ENCODE measurements around the gene MRPS5. TPM values are rescaled to one million over a fixed set of nuclear protein-coding genes. Genes with fewer than 3 reads are reported as not detected.

MRPS5 gene
- 10 to 100 TPM; 31.9 to 57.1 (median 36.8) TPM for total RNA-seq

DNA sequence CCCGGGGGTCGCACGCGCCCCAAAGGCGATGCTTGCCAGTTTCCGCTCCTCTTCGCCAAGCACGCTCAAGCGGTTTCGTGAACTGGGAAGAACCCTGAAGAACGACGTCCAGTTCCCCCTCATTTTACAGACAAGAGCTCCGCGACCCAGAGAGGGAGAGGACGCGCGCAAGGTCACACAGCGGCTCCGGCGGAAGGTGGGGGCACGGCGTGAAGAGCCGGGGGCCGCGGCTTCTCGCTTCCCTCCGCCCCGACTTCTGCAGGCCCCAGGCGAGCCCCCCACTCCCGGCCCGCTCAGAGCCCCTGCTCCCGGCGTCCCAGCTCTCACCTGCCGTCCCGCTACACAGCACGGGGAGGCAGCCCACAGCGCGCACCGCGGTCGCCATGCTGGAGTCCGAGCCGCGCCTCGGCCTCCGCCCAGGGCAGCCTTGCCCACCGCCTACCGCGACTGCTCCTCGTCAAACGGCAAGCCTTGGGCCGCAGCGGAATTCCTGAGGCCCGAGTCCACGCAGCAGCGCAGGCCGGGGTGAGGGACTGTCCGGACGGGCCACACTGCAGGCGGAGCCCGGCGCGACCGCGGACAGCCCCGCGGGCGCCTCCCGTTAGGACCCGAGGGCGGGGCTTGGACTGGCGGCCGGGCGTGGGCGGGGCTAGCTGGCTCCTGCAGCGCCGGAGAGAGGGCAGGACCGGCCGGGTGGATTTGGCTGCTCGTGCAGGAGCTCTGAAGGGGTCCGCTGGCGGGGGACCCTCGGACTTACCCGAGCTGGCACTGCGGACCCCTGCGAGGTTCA is at the start of gene MRPS5:
Gene MRPS5 (minus strand): TSS at position 402 of the 790 bp plus-strand sequence. CDS start 17 bp downstream, at position 385.
- peak within 1 kb of the TSS; percentile 94 for H3K27ac ChIP-seq
- under 1% methylated on average over 32 of the region's 86 CpGs for WGBS
- peak in 1 of 3 donors; percentile 66 for TF ChIP-seq POLR2AphosphoS5 (IDR thresholded peaks at IDR 0.05)
- no peak for TF ChIP-seq EP300 (IDR thresholded peaks at IDR 0.05)
- peak within 1 kb of the TSS; percentile 80 for H3K4me3 ChIP-seq
- H3K4me1 ChIP-seq = peaks cover 20% of the 10 kb centered on the region
- no peaks in the 10 kb centered on the region for H3K27me3 ChIP-seq
- peak; percentile 86 for DNase-seq (ENCODE audit: low spot score in 2 of 2)
- H3K36me3 ChIP-seq = peaks cover 3% of the 10 kb centered on the region
- H3K9me3 ChIP-seq = no peaks in the 10 kb centered on the region

- DNase-seq (ENCODE audit: low spot score in 2 of 2) = no peak
- H3K4me1 ChIP-seq = peaks cover 21% of the 10 kb centered on the region
- H3K27ac ChIP-seq = peak overlapping the region; percentile 96
- peak overlapping the region; percentile 83 for H3K4me3 ChIP-seq
- H3K27me3 ChIP-seq = no peaks in the 10 kb centered on the region
- no peaks in the 10 kb centered on the region for H3K9me3 ChIP-seq
- H3K36me3 ChIP-seq = no peaks in the 10 kb centered on the region
- TF ChIP-seq POLR2A (IDR thresholded peaks at IDR 0.05) (no peak), EP300 (IDR thresholded peaks at IDR 0.05) (no peak), POLR2AphosphoS5 (IDR thresholded peaks at IDR 0.05) (no peak)
- TF ChIP-seq, protein P1, sequence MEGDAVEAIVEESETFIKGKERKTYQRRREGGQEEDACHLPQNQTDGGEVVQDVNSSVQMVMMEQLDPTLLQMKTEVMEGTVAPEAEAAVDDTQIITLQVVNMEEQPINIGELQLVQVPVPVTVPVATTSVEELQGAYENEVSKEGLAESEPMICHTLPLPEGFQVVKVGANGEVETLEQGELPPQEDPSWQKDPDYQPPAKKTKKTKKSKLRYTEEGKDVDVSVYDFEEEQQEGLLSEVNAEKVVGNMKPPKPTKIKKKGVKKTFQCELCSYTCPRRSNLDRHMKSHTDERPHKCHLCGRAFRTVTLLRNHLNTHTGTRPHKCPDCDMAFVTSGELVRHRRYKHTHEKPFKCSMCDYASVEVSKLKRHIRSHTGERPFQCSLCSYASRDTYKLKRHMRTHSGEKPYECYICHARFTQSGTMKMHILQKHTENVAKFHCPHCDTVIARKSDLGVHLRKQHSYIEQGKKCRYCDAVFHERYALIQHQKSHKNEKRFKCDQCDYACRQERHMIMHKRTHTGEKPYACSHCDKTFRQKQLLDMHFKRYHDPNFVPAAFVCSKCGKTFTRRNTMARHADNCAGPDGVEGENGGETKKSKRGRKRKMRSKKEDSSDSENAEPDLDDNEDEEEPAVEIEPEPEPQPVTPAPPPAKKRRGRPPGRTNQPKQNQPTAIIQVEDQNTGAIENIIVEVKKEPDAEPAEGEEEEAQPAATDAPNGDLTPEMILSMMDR (IDR thresholded peaks at IDR 0.05) = no peak
- WGBS = 10% methylated on average over 15 of the region's 16 CpGs
Measured at GRCh38 chr2:95166065-95166763, 44.6 kb upstream of the MRPS5 start.

GRCh38 chr2:95165371-95166064 is 43.9 kb upstream of the MRPS5 start, which contains the start of gene ZNF2:
Gene ZNF2, plus strand, starts transcription at chr2:95165809. Its CDS starts 10,418 bp downstream, at chr2:95176227.
- WGBS = 0% methylated on average over 26 of the region's 56 CpGs
- Histone ChIP-seq H3K4me1 (peaks cover 21% of the 10 kb centered on the region), H3K4me3 (peak within 1 kb of the TSS; percentile 83), H3K27ac (peak within 1 kb of the TSS; percentile 96), H3K36me3 (no peaks in the 10 kb centered on the region), H3K27me3 (no peaks in the 10 kb centered on the region), H3K9me3 (no peaks in the 10 kb centered on the region)
- peak; percentile 98 to 99 for DNase-seq (ENCODE audit: low spot score in 2 of 2)
- TF ChIP-seq POLR2A (IDR thresholded peaks at IDR 0.05) (peak in 1 of 2 donors; percentile 53), POLR2AphosphoS5 (IDR thresholded peaks at IDR 0.05) (peak in 2 of 3 donors; percentile 57 to 75), EP300 (IDR thresholded peaks at IDR 0.05) (no peak)
- TF ChIP-seq, protein P1 (IDR thresholded peaks at IDR 0.05) = no peak

GRCh38 chr2:95165030-95165370 is 43.4 kb upstream of the MRPS5 start:
- H3K9me3 ChIP-seq = no peaks in the 10 kb centered on the region
- WGBS = 1% methylated on average over 9 of the region's 9 CpGs
- H3K4me3 ChIP-seq = peak overlapping the region; percentile 83
- peaks cover 22% of the 10 kb centered on the region for H3K4me1 ChIP-seq
- DNase-seq (ENCODE audit: low spot score in 2 of 2) = no peak
- no peaks in the 10 kb centered on the region for H3K27me3 ChIP-seq
- no peaks in the 10 kb centered on the region for H3K36me3 ChIP-seq
- peak overlapping the region; percentile 96 for H3K27ac ChIP-seq
- TF ChIP-seq, protein P1 (IDR thresholded peaks at IDR 0.05) = no peak
- TF ChIP-seq EP300 (IDR thresholded peaks at IDR 0.05) (no peak), POLR2AphosphoS5 (IDR thresholded peaks at IDR 0.05) (no peak), POLR2A (IDR thresholded peaks at IDR 0.05) (no peak)

- H3K27ac ChIP-seq = peak within 1 kb of the TSS; percentile 85
- H3K9me3 ChIP-seq = no peaks in the 10 kb centered on the region
- peaks cover 26% of the 10 kb centered on the region for H3K4me1 ChIP-seq
- H3K27me3 ChIP-seq = no peaks in the 10 kb centered on the region
- TF ChIP-seq, protein P1 (IDR thresholded peaks at IDR 0.05) = no peak
- TF ChIP-seq POLR2A (IDR thresholded peaks at IDR 0.05) (no peak), EP300 (IDR thresholded peaks at IDR 0.05) (no peak), POLR2AphosphoS5 (IDR thresholded peaks at IDR 0.05) (no peak)
- peaks cover 18% of the 10 kb centered on the region for H3K36me3 ChIP-seq
- peak; percentile 86 to 88 for DNase-seq (ENCODE audit: low spot score in 2 of 2)
- H3K4me3 ChIP-seq = peak within 1 kb of the TSS; percentile 70
- 23% methylated on average over 21 of the region's 64 CpGs for WGBS
Measured at GRCh38 chr2:95159690-95160449, 38.3 kb upstream of the MRPS5 start, which contains the start of gene ZNF514. Gene ZNF514, minus strand, starts transcription at chr2:95159848. Its CDS starts 6,595 bp downstream, at chr2:95153253.

Data from suprapubic skin (tissue), 4 donors.